Naive B cell (primary cell): ENCODE results near the gene CAD. TPM values are rescaled to one million over a fixed set of nuclear protein-coding genes. Genes with fewer than 3 reads are reported as not detected.
A peak's percentile ranks its signal among the peaks of the same experiment; 100 is the strongest.
"Not testable (repeated sequence)": the region's sequence is repeated elsewhere in the genome, so short reads cannot be mapped to it uniquely, and the experiment has no call there.

ENCODE experiments used
- ATAC-seq, 2 donors: fragments of 150-1000 bp; cut with Tn5 transposase; 2 replicates each; pipeline ENCODE4 v1.10.0; 2021; ENCODE audit warnings: low read depth in 2 of 2, mild to moderate bottlenecking in 2 of 2, moderate library complexity in 2 of 2
- DNase-seq: peaks from one replicate; pipeline ENCODE4 v3.0.0; 2022
- H3K27ac Mint-ChIP-seq, 6 donors: one replicate each; pipeline ENCODE4 v1.8.0; 2020 to 2022; ENCODE audit warnings: mild to moderate bottlenecking in 6 of 6, mixed read lengths in 6 of 6, moderate library complexity in 5 of 6, inconsistent platforms in 2 of 6
- H3K27me3 Mint-ChIP-seq, 3 donors: one replicate each; pipeline ENCODE4 v1.8.0; 2021 to 2022; ENCODE audit warnings: mixed read lengths in 3 of 3, mild to moderate bottlenecking in 1 of 3
- H3K36me3 Mint-ChIP-seq, 2 donors: one replicate each; pipeline ENCODE4 v1.8.0; 2020 to 2022; ENCODE audit warnings: mixed read lengths in 2 of 2, inconsistent platforms in 1 of 2, mild to moderate bottlenecking in 1 of 2
- H3K4me1 Mint-ChIP-seq, 3 donors: one replicate each; pipeline ENCODE4 v1.8.0; 2020 to 2022; ENCODE audit warnings: mixed read lengths in 3 of 3, inconsistent platforms in 1 of 3, mild to moderate bottlenecking in 1 of 3, moderate library complexity in 1 of 3
- H3K4me3 Mint-ChIP-seq, 8 donors: one replicate each; pipeline ENCODE4 v1.8.0; 2020 to 2022; ENCODE audit warnings: mild to moderate bottlenecking in 8 of 8, mixed read lengths in 8 of 8, moderate library complexity in 8 of 8, inconsistent platforms in 2 of 8
- H3K9me3 Mint-ChIP-seq, 7 donors: one replicate each; pipeline ENCODE4 v1.8.0; 2020 to 2022; ENCODE audit warnings: mixed read lengths in 7 of 7, mild to moderate bottlenecking in 5 of 7, inconsistent platforms in 2 of 7, moderate library complexity in 1 of 7
- polyA plus RNA-seq, 6 donors: library from polyadenylated mRNA; unstranded; fragments of 300-500 nt; fragmentation: Illumina TruSeq; gene quantifications; one replicate each; pipeline ENCODE4 v1.2.3, GENCODE V29; 2021; ENCODE audit warnings: low read depth in 6 of 6

CAD gene
- polyA plus RNA-seq, 6 donors from 2014 or later = 5.4 to 20.7 (median 14.0) TPM

DNA sequence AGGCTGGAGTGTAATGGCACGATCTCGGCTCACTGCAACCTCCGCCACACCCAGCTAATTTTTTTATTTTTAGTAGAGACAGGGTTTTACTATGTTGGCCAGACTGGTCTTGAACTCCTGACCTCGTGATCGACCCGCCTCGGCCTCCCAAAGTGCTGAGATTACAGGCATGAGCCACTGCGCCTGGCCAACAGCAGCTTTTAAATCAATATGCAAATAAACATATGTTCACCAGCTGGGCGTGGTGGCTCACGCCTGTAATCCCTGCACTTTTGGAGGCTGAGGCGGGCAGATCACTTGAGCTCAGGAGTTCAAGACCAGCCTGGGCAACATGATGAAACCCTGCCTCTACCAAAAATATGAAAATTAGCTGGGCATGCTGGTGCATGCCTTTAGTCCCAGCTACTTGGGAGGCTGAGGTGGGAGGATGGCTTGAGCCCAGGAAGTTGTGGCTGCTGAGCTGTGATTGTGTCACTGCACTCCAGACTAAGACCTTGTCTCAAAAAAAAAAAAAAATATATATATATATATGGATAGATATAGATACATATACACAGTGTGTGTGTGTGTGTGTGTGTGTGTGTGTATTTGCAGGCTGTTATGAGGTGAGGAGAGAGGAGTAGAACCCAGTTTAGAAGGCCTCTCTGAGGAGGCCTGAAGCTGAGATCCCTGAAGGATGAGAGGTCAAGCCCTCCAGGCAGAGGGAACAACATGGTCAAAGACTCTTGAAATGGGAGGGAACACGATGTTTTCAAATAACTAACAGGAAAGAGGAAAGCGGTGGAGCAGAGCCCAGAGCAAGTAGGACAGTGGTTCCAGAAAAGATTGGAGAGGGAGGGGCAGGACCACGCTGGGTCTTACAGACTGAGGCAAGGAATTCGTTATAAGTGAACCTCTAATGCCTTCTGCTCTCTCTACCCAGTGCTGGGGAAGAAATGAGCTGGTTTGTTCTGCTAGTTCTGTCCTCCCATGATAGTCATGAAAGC, 55.7 kb downstream of the CAD start:
- not testable (repeated sequence) for H3K27ac Mint-ChIP-seq, H3K9me3 Mint-ChIP-seq

DNA sequence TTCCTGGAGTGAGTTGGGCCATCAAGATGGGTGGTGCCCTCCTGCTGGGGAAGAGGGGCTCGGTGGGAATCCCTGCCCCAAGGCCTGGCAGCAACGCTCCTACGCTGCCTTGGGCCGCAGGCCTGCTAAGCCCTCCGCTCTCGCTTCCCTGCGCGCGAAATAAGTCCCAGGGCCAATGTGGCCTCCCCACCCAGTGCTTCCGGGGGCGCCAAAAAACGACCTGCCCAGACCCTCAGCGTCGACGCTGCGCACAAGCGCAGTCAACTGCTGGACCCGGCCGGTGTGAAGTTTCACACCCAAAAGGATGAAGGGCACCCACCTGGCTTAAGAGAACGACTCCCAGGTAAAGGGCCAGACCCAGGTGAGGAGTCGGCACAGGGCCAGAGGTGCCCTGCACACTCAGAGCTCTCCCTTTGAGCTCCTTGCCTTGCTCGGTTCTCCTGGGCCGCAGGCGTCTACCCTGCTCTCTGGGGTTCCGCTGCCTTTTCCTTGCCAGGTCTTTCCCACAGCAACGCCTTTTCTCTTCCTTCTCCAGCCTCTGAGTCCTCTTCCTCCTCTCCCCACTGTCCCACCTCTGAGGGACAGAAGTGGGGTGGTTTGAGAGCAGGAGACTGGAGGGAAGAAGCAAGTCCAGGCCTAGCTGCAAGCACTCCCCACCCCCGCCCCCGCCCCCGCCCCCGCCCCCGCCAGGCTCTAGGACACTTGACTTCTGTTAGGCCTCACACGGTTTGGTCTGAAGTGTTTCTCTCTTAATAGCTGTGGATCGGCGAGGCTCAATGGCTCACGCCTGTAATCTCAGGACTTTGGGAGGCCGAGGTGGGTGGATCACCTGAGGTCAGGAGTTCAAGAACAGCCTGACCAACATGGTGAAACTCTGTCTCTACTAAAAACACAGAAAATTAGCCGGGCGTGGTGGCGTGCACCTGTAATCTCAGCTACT, 58.3 kb downstream of the CAD start, which contains the start of gene DNAJC5G:
Gene DNAJC5G (plus strand): TSS at position 223 of the 940 bp plus-strand sequence. CDS start 1,296 bp downstream, outside the sequence.
- Mint-ChIP-seq H3K36me3 (no peaks in the 10 kb centered on the region), H3K27me3 (peaks cover 24 to 32% (median 28%) of the 10 kb centered on the region in 3 donors), H3K27ac (no peak within 1 kb of the TSS), H3K4me1 (peaks cover 6% of the 10 kb centered on the region in 3 donors), H3K9me3 (peaks cover 0 to 1% (median 0%) of the 10 kb centered on the region in 7 donors), H3K4me3 (no peak within 1 kb of the TSS)
- ATAC-seq = no peak
- DNase-seq = no peak

More for the DNA sequence above, 55.7 kb downstream of the CAD start:
- not testable (repeated sequence) for H3K4me3 Mint-ChIP-seq, DNase-seq, H3K4me1 Mint-ChIP-seq, ATAC-seq, H3K36me3 Mint-ChIP-seq
- peaks cover 24 to 38% (median 34%) of the 10 kb centered on the region in 3 donors for H3K27me3 Mint-ChIP-seq

DNA sequence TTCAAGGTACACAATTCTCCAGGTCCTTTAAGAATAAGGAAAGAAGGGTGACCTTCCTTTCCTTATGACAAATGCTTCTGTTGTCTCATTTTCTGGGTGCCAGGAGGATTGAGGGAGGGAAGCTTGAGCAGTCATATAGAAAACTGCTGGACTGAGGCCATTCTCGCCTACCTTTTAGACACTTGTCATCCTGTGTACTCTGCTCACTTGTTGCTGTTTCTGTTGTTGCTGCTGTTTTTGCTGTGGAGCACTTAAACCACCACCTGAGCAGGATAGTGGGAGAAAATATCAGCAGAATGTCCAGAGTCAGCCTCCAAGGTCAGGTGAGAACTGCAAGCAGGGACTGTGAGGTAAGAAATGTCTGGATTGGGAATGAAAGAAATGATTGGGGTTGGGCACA, 60.8 kb downstream of the CAD start:
- Mint-ChIP-seq H3K36me3 (no peaks in the 10 kb centered on the region), H3K4me3 (no peak overlapping the region)

DNA sequence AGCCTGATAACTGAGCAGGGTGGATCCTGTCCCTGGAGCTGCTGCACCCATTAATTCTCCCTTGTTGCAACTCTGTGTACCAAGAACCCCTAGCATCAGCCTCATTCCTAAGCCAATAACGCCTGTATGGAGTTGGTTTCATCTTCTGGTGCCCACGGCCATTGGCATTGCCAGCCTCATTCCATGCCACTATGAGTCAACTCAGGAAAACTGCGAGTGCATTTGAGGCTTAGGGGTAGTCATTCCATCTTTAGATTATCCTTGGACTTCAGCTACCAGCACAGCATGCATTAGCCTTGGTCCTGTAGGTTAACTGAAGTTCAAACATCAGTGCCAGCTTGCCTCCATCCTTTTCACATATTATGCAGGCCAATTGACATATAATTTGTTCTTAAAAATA, 63.7 kb downstream of the CAD start:
- H3K4me1 Mint-ChIP-seq = peaks cover 6% of the 10 kb centered on the region in 3 donors
- no peaks in the 10 kb centered on the region for H3K9me3 Mint-ChIP-seq
- no peak for ATAC-seq
- H3K27ac Mint-ChIP-seq = peak overlapping the region in 1 of 6 donors; percentile 66
- H3K27me3 Mint-ChIP-seq = peaks cover 24 to 40% (median 25%) of the 10 kb centered on the region in 3 donors
- DNase-seq = no peak
- no peaks in the 10 kb centered on the region for H3K36me3 Mint-ChIP-seq
- H3K4me3 Mint-ChIP-seq = peak overlapping the region in 1 of 8 donors; percentile 60

More for the DNA sequence above, 60.8 kb downstream of the CAD start:
- Mint-ChIP-seq H3K27ac (no peak overlapping the region), H3K27me3 (peaks cover 21 to 46% (median 43%) of the 10 kb centered on the region in 3 donors), H3K4me1 (peaks cover 6% of the 10 kb centered on the region in 3 donors), H3K9me3 (peaks cover 0 to 1% (median 0%) of the 10 kb centered on the region in 7 donors)
- no peak for DNase-seq
- no peak for ATAC-seq

DNA sequence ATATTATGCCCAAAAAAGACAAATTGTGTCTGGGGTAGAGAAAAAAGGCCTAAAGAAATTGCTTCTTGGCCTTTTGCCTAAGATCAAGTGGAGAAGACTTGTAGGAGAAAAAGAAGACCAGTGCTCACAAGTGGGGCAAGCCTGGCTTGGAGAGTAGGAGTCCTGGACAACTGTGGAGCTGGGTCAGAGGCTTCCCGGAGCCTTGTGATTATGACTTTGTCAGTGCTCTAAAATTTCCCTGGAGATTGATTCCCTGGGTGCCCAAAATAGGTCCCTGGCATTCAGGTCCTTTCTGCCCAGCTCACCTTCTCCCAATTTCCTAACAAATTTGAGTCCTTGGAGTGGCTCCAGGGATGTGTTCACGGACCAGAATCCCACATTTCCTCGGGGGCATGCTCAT, 64.3 kb downstream of the CAD start:
- DNase-seq (no peak), ATAC-seq (no peak)
- H3K27ac Mint-ChIP-seq = no peak overlapping the region
- no peaks in the 10 kb centered on the region for H3K9me3 Mint-ChIP-seq
- H3K27me3 Mint-ChIP-seq = peaks cover 23 to 37% (median 25%) of the 10 kb centered on the region in 3 donors
- H3K4me3 Mint-ChIP-seq = no peak overlapping the region
- H3K36me3 Mint-ChIP-seq = no peaks in the 10 kb centered on the region
- H3K4me1 Mint-ChIP-seq = peaks cover 6% of the 10 kb centered on the region in 3 donors

DNA sequence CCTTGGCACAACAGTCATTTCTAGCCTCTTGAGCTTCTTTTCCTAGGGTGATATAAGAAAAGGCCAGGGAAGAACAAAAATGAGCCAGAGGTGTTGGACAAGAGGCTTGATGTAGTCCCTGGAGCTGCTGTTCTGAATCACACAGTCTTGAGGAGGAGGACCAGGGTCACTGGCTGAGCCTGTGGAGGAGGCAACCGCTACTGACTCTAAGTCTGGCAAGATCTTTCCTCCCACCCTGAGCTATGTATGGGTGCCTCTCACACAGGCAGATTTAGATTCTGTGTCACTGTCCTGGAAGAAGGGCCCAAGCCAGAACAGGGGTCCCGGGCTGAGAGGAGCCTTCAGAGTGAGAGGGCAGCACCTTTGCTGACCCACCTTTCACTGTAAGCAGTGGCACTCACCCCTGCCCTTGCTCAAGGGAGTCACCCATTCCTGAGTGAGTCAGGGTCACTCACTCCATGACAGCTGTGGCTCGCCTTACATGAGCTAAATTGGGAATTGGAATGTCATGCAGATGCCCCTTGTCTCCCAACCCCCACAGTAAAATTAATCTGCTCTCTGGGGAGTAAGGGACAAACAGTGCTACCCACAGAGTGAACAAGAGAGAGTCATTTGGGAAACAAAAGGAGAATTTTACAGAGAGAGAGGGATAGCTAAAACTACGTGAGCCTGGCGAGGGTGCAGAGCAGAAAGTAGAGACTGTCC, 64.8 kb downstream of the CAD start, which contains the start of gene TRIM54:
Gene TRIM54 (plus strand): TSS at position 575 of the 705 bp plus-strand sequence. CDS start 303 bp downstream, outside the sequence.
- H3K27me3 Mint-ChIP-seq = peaks cover 20 to 33% (median 25%) of the 10 kb centered on the region in 3 donors
- H3K4me1 Mint-ChIP-seq = peaks cover 6% of the 10 kb centered on the region in 3 donors
- no peaks in the 10 kb centered on the region for H3K9me3 Mint-ChIP-seq
- H3K36me3 Mint-ChIP-seq = no peaks in the 10 kb centered on the region
- H3K27ac Mint-ChIP-seq = peak within 1 kb of the TSS in 1 of 6 donors; percentile 64
- H3K4me3 Mint-ChIP-seq = no peak within 1 kb of the TSS
- no peak for DNase-seq
- ATAC-seq = no peak

DNA sequence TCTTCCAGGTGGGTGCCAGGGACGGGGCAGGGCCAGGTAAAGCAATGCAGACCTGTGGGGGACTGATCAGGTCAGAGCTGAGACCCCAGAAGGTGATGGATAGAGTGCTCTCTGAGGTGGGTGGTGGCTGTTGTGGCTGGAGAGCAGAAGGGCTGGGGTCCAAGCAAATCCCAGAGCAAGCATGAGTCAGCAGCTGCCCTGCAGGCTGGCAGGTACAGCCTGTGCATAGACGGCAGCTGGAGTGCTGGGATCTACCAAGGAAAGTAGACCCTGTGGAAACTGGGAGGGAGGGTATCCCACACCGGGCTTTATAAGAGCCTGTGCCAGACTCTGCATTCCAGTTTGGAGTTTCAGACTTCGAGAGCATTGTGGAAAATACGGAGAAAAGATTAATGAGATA, 65.7 kb downstream of the CAD start:
- Mint-ChIP-seq H3K36me3 (no peaks in the 10 kb centered on the region), H3K4me1 (peaks cover 6% of the 10 kb centered on the region in 3 donors), H3K9me3 (no peaks in the 10 kb centered on the region), H3K27ac (no peak overlapping the region), H3K4me3 (no peak overlapping the region), H3K27me3 (peaks cover 16 to 37% (median 17%) of the 10 kb centered on the region in 3 donors)
- no peak for ATAC-seq
- no peak for DNase-seq

DNA sequence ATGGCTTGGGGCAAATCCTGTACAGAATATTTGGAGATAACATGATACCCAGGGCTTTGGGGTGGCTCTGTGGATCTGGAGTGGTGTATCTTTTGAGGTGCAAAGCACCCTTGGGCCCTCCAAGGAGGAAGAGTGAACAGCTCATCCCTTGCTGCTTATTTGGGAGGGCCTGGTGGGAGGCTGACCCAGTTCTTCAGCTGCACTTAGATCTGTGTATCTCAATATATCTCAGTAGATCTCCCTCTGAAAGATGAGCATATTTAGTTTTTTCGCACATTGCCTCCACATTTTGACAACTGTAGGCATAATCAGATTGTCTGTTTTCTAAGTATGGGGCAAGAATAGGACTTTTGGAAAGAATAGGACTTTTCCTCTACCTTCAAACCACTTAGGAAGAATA, 67.8 kb downstream of the CAD start:
- peaks cover 13 to 41% (median 20%) of the 10 kb centered on the region in 3 donors for H3K27me3 Mint-ChIP-seq

DNA sequence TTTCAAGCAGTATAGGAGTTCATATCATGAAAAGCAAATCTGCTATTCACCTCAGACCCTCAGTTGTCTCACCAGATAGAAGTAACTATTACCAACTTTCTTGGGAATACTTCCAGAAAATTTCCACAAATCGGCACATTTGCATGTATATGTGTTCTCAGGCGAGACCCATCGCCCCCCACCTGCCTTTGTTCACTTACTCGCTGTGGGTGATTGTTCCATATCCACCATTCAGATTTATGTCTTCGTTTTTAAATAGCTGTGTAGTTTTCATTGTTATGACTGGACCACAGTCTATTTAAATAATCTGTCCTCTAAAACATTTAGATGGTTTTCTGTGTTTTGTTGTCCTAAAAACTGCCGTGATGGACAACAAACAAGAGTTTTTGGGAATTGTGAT, 68.3 kb downstream of the CAD start:
- H3K27me3 Mint-ChIP-seq = peaks cover 11 to 41% (median 20%) of the 10 kb centered on the region in 3 donors
- ATAC-seq (no peak), DNase-seq (no peak)
- no peak overlapping the region for H3K4me3 Mint-ChIP-seq
- no peaks in the 10 kb centered on the region for H3K9me3 Mint-ChIP-seq
- H3K36me3 Mint-ChIP-seq = no peaks in the 10 kb centered on the region
- no peak overlapping the region for H3K27ac Mint-ChIP-seq
- peaks cover 0 to 3% (median 0%) of the 10 kb centered on the region in 3 donors for H3K4me1 Mint-ChIP-seq

More for the DNA sequence above, 67.8 kb downstream of the CAD start:
- H3K9me3 Mint-ChIP-seq = no peaks in the 10 kb centered on the region
- peaks cover 0 to under 1% (median under 1%) of the 10 kb centered on the region in 3 donors for H3K4me1 Mint-ChIP-seq
- H3K36me3 Mint-ChIP-seq = no peaks in the 10 kb centered on the region
- H3K27ac Mint-ChIP-seq = no peak overlapping the region
- DNase-seq = no peak
- ATAC-seq = no peak
- H3K4me3 Mint-ChIP-seq = no peak overlapping the region

DNA sequence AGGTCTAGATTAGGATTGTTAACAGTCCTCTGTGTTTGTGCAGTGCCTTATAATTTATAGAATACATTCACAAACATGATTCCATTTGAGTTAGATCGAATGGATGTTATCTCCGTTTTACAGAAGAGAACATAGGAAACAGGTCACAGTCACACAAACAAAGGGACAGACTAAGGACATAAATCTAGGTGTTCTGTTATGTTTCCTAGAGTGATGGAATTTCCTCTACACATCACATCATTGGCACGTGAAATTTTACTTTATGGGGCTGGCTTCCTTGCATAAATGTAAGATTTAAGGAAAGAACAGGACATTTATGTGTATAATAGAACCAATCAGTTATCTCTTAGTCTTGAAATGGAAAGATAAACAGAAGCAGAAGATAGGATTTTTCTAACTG, 71.4 kb downstream of the CAD start:
- no peaks in the 10 kb centered on the region for H3K9me3 Mint-ChIP-seq
- no peak overlapping the region for H3K4me3 Mint-ChIP-seq
- H3K27me3 Mint-ChIP-seq = peaks cover 6 to 16% (median 8%) of the 10 kb centered on the region in 3 donors
- H3K36me3 Mint-ChIP-seq = no peaks in the 10 kb centered on the region
- H3K27ac Mint-ChIP-seq = no peak overlapping the region
- H3K4me1 Mint-ChIP-seq = peaks cover 0 to 10% (median 0%) of the 10 kb centered on the region in 3 donors
- ATAC-seq (no peak), DNase-seq (no peak)

DNA sequence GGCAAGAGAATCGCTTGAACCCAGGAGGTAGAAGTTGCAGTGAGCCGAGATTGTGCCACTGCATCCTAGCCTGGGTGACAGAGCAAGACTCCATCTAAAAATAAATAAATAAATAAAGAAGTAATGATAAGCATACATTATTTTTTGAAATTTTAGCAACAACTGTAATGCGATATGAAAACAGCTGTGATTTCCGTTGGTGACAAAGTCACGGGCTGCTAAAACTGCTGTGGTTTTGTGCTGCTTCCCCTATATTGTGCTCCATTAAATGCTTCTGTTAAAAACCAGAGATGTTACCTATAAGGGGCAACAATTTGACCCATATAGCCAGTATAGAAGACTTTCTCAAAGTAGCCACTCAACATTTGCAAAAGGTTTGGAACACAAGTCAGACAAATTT, 73.4 kb downstream of the CAD start:
- no peaks in the 10 kb centered on the region for H3K9me3 Mint-ChIP-seq
- peaks cover under 1 to 9% (median 7%) of the 10 kb centered on the region in 3 donors for H3K27me3 Mint-ChIP-seq
- H3K27ac Mint-ChIP-seq = peak overlapping the region in 1 of 6 donors; percentile 84
- H3K36me3 Mint-ChIP-seq = no peaks in the 10 kb centered on the region
- ATAC-seq = peak; percentile 47 to 73
- H3K4me1 Mint-ChIP-seq = peaks cover 0 to 10% (median 0%) of the 10 kb centered on the region in 3 donors
- H3K4me3 Mint-ChIP-seq = no peak overlapping the region
- peak; percentile 17 for DNase-seq

DNA sequence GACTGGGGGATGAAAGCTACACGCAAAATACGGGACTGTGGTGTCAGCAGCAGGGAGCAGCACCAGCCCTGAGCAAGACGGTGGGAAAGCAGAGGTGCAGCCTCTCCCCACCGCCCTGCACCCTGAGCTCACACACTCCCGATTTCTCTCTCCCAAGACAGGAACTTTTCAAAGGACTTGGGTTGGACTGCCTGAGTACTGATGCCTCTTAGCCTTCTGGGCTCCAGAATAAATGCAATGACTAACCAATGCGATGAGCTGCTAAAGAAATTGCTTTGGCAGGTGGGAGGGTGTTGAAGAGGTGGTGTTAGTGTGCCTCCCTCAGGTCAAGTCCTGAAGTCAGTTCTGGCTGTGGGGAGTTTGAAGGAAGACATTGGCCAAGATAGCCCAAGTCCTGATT, 74.7 kb downstream of the CAD start:
- Mint-ChIP-seq H3K27me3 (peaks cover 0 to 16% (median 13%) of the 10 kb centered on the region in 3 donors), H3K27ac (peak overlapping the region in 1 of 6 donors; percentile 76), H3K4me3 (no peak overlapping the region), H3K9me3 (no peaks in the 10 kb centered on the region), H3K4me1 (peaks cover 0 to 10% (median 0%) of the 10 kb centered on the region in 3 donors), H3K36me3 (no peaks in the 10 kb centered on the region)
- ATAC-seq (no peak), DNase-seq (no peak)
